Keratinocyte (primary cell): ENCODE data around the gene FUCA2. TPM values are rescaled to one million over a fixed set of nuclear protein-coding genes. Genes with fewer than 3 reads are reported as not detected.

ENCODE experiments used
- DNase-seq: peaks from one replicate; pipeline ENCODE4 v3.0.0-alpha.2; 2011; ENCODE audit warnings: low read depth, missing footprints, low spot score
- FAIRE-seq: peaks from 2 replicates; lab custom pipeline; 2011; peaks lifted over from hg19 to GRCh38; lab: Jason Lieb, UNC
- H2AFZ ChIP-seq: 2 replicates; pipeline ENCODE4 v1.6.0; 2012; ENCODE audit warnings: low read length, control low read depth, inconsistent platforms; ENCODE audit not compliant: control insufficient read depth
- H3K27ac ChIP-seq: 2 replicates; pipeline ENCODE4 v1.5.1; 2011; ENCODE audit warnings: low read length; ENCODE audit not compliant: control insufficient read depth, insufficient read depth
- H3K27me3 ChIP-seq: 3 replicates; pipeline ENCODE4 v1.6.0; 2011; ENCODE audit warnings: low read length; ENCODE audit not compliant: control insufficient read depth, insufficient read depth; ENCODE audit errors: extremely low read depth
- H3K36me3 ChIP-seq, 2 experiments: 2 replicates in 1 of 2; 3 replicates in 1 of 2; pipeline ENCODE4 v1.5.1; 2011; ENCODE audit warnings: low read length in 2 of 2, mild to moderate bottlenecking in 1 of 2; ENCODE audit not compliant: control insufficient read depth in 2 of 2, insufficient read depth in 2 of 2; ENCODE audit errors: extremely low read depth in 1 of 2
- H3K4me1 ChIP-seq: 3 replicates; pipeline ENCODE4 v1.5.1; 2011; ENCODE audit warnings: low read length; ENCODE audit not compliant: control insufficient read depth, insufficient read depth; ENCODE audit errors: extremely low read depth
- H3K4me2 ChIP-seq: 3 replicates; pipeline ENCODE4 v1.6.0; 2011; ENCODE audit warnings: low read depth, low read length; ENCODE audit not compliant: control insufficient read depth, insufficient read depth; ENCODE audit errors: extremely low read depth
- H3K4me3 ChIP-seq, 3 experiments: fragments of 200-600 bp in 1 of 3; sonication (generic) in 1 of 3; 2 replicates in 2 of 3; 3 replicates in 1 of 3; pipeline ENCODE4 v1.5.1; 2011 to 2016; ENCODE audit warnings: low read length in 3 of 3, mild to moderate bottlenecking in 3 of 3, control low read depth in 2 of 3, inconsistent platforms in 1 of 3, low read depth in 1 of 3, mixed read lengths in 1 of 3, mixed run types in 1 of 3, moderate library complexity in 1 of 3; ENCODE audit not compliant: control insufficient read depth in 2 of 3, insufficient read depth in 2 of 3; ENCODE audit errors: extremely low read depth in 1 of 3
- H3K79me2 ChIP-seq: 2 replicates; pipeline ENCODE4 v1.6.0; 2012; ENCODE audit warnings: low read length; ENCODE audit not compliant: control insufficient read depth, insufficient read depth
- H3K9ac ChIP-seq: 3 replicates; pipeline ENCODE4 v1.6.0; 2011; ENCODE audit warnings: low read length; ENCODE audit not compliant: control insufficient read depth, insufficient read depth; ENCODE audit errors: extremely low read depth
- H3K9me1 ChIP-seq: 3 replicates; pipeline ENCODE4 v1.6.0; 2011; ENCODE audit warnings: low read length; ENCODE audit not compliant: control insufficient read depth, insufficient read depth; ENCODE audit errors: extremely low read depth
- H3K9me3 ChIP-seq: 2 replicates; pipeline ENCODE4 v1.5.1; 2012; ENCODE audit warnings: low read depth, low read length; ENCODE audit not compliant: control insufficient read depth
- H4K20me1 ChIP-seq: 3 replicates; pipeline ENCODE4 v1.6.0; 2011; ENCODE audit warnings: low read length; ENCODE audit not compliant: control insufficient read depth, insufficient read depth; ENCODE audit errors: extremely low read depth
- CTCF ChIP-seq, 3 experiments: IDR thresholded peaks in 1 of 3; conservative IDR thresholded peaks in 1 of 3; optimal IDR thresholded peaks in 1 of 3; 2 replicates in 2 of 3; 3 replicates in 1 of 3; pipeline versions ENCODE3 to v1.5.1; 2011; ENCODE audit warnings: low read length in 3 of 3, mild to moderate bottlenecking in 3 of 3, moderate library complexity in 2 of 3, control low read depth in 1 of 3, inconsistent platforms in 1 of 3; ENCODE audit not compliant: insufficient read depth in 2 of 3; ENCODE audit errors: extremely low read depth in 1 of 3
- EZH2 ChIP-seq: IDR thresholded peaks from one replicate; pipeline ENCODE4 v1.6.1; 2012; ENCODE audit warnings: inconsistent platforms, mild to moderate bottlenecking, low read length, moderate library complexity
- dilution Hi-C: fragments of 300-500 bp; cut with MboI; formaldehyde crosslinking; loops from one replicate; pipeline ENCODE4 v1.7.0; 2020; ENCODE audit warnings: low sequenced_read_pairs; ENCODE audit not compliant: extremely low pct_ligation_motif_present
- polyA plus RNA-seq, 5 experiments: library from polyadenylated mRNA; depleted of rRNA in 3 of 5; stranded (reverse) in 3 of 5; stranded (forward) in 1 of 5; unstranded in 1 of 5; fragments of >200 nt; gene quantifications; 1 replicate in 1 of 5; 2 replicates in 3 of 5; 3 replicates in 1 of 5; pipeline versions ENCODE4 v1.2.1 to v1.2.3, GENCODE V29; 2011 to 2012; ENCODE audit warnings: missing spikeins in 2 of 5, low read depth in 1 of 5, low replicate concordance in 1 of 5

Gene FUCA2
- polyA plus RNA-seq, 1 donor (not counting 4 experiments of a cell fraction or from before 2014, with no cell fraction given) = 12.5 TPM

GRCh38 chr6:143501851-143502250, 9.7 kb downstream of the FUCA2 start:
- Histone ChIP-seq H3K27me3 (no peaks in the 10 kb centered on the region), H3K9me1 (no peaks in the 10 kb centered on the region), H3K79me2 (no peaks in the 10 kb centered on the region), H3K9me3 (no peaks in the 10 kb centered on the region), H3K4me3 (no peak overlapping the region), H4K20me1 (no peaks in the 10 kb centered on the region), H3K36me3 (no peaks in the 10 kb centered on the region), H3K27ac (no peak overlapping the region), H3K9ac (no peak overlapping the region), H2AFZ (no peak overlapping the region), H3K4me2 (no peak overlapping the region), H3K4me1 (no peaks in the 10 kb centered on the region)
- dilution Hi-C loops = no loop called here
- TF ChIP-seq EZH2 = no peak
- TF ChIP-seq CTCF (optimal IDR thresholded peaks at IDR 0.05 in 1 of 3, IDR thresholded peaks at IDR 0.05 in 1 of 3, conservative IDR thresholded peaks at IDR 0.05 in 1 of 3; ENCODE audit: extremely low read depth in 1 of 3, insufficient read depth in 2 of 3, low read length in 3 of 3) = peak in 1 of 3 experiments; percentile 30
- FAIRE-seq = no peak
- DNase-seq = no peak

- dilution Hi-C loops = no loop called here
- Histone ChIP-seq H2AFZ (no peak overlapping the region), H3K9ac (no peak overlapping the region), H3K27ac (no peak overlapping the region), H3K9me1 (no peaks in the 10 kb centered on the region), H3K4me3 (no peak overlapping the region), H3K79me2 (no peaks in the 10 kb centered on the region), H3K36me3 (peaks cover 0 to 1% of the 10 kb centered on the region in 2 experiments), H4K20me1 (no peaks in the 10 kb centered on the region), H3K9me3 (no peaks in the 10 kb centered on the region), H3K4me1 (no peaks in the 10 kb centered on the region), H3K27me3 (no peaks in the 10 kb centered on the region), H3K4me2 (no peak overlapping the region)
- DNase-seq (no peak), FAIRE-seq (no peak)
- no peak for TF ChIP-seq CTCF (optimal IDR thresholded peaks at IDR 0.05 in 1 of 3, IDR thresholded peaks at IDR 0.05 in 1 of 3, conservative IDR thresholded peaks at IDR 0.05 in 1 of 3; ENCODE audit: extremely low read depth in 1 of 3, insufficient read depth in 2 of 3, low read length in 3 of 3)
Measured at GRCh38 chr6:143498428-143498827, 13.1 kb downstream of the FUCA2 start.
